GM18873 (cell line): ENCODE results near the gene LRRC51.

Source experiments
- ATAC-seq: cut with Tn5 transposase; IDR thresholded peaks from one replicate; pipeline ENCODE4 v1.9.1; 2021; ENCODE audit warnings: mild to moderate bottlenecking, moderate library complexity, moderate number of reproducible peaks; ENCODE audit not compliant: unreplicated experiment, low FRiP score

LRRC51 gene

DNA sequence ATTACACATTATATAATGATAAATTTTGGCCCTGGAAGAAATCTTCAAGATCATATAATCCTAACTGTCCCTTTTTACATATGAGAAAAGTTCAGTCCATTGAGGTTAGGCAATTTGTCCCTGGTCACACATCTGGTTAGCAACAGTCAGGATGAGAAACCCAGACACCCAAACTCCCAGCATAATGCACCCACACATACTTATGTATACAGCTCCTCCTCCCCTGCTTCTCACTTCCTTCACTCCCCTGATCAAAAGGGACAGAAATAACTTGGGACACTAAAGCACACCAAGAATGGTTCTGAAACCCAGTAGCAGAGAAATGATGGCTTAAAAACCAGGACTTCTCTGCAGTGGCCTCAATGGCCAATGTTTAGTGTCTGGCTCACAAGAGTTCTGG is 11.4 kb upstream of the LRRC51 start:
- ATAC-seq = no peak

GRCh38 chr11:72069787-72070251 is 10.8 kb upstream of the LRRC51 start:
- no peak for ATAC-seq

GRCh38 chr11:72070491-72070890 is 10.2 kb upstream of the LRRC51 start:
- no peak for ATAC-seq

GRCh38 chr11:72072348-72072747 is 8.3 kb upstream of the LRRC51 start:
- no peak for ATAC-seq

DNA sequence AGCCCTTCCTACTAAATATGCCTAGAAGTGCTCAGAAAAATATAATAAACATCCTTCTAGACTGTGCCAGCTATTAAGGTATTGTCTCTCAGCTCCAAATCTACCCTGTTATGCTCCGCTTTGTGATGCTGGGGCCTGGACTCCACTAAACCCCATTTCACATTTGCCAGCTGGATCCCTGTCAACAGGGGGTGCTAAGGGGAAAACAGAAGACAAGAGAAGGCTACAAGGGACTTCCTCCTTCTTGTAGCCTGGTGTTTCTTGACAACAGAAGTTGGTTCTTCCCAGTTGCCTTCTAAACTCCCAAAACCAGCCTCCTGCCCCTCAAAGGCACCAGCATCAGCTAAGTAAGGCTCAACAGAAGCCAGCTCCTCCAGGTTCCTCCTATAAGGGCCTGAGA is 5.5 kb upstream of the LRRC51 start:
- ATAC-seq = no peak

GRCh38 chr11:72075756-72076155 is 4.9 kb upstream of the LRRC51 start:
- no peak for ATAC-seq

DNA sequence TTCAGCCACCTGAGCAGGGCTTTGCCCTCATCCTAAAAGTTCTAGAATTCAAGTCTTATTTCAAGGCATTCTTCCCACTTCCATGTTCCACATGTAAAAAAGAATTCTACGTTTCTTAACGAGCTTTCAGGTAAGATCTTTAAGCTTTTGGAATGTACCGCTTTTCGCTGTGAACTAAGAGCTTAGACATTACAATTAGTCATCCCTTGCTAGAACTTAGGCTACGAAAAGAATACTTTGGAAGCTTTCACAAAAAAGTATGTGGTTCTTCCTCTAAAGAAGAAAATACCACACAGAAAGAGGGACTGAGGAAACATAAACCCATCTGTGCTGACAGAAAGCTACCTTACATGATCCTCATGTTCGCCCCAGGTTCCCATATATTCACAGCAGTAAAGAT is 2.2 kb upstream of the LRRC51 start:
- no peak for ATAC-seq

GRCh38 chr11:72079819-72080325 is 778 bp upstream of the LRRC51 start:
- ATAC-seq = no peak

DNA sequence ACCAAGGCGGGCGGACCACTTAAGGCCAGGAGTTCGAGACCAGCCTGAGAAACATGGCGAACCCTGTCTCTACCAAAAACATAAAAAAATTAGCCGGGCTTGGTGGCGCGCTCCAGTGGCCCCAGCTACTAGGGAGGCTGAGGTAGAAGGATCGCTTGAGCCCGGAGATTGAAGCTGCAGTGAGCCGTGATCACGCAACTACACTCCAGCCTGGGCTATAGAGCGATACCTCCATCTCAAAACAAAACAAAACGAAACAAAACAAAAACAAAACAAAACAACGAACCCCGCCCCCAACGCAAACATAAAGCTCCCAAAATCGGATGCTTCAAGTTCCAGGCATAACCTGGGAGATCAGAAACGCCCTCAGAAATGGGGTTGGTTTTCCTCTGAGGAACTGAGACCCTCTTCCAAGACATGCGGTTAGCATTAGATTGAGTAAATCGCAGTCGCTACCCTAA is 564 bp downstream of the LRRC51 start:
- ATAC-seq = no peak

- no peak for ATAC-seq
These were observed 1.3 kb downstream of the LRRC51 start for GRCh38 chr11:72081821-72082453.

- ATAC-seq = no peak
These were observed 2.8 kb downstream of the LRRC51 start for GRCh38 chr11:72083414-72083813.

DNA sequence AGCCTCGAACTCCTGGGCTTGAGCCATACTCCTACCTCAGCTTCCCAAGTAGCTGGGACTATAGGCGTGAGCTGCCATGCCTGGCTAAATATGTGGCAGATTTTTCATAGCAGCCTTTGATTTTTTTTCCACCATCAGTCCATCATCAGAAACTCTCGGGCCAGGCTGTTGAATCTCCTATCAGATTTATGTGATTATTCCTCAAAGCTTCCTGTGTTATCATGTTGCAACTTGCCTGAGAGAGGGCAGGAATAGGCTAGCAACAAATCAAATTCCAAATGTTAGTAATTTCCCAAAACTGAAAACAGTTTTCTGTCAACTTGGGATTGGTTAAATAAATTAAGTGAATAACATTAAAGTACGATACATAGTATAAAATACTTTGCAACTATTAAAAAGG is 3.4 kb downstream of the LRRC51 start:
- no peak for ATAC-seq

- no peak for ATAC-seq
These were observed 4.3 kb downstream of the LRRC51 start for GRCh38 chr11:72084965-72085364.

DNA sequence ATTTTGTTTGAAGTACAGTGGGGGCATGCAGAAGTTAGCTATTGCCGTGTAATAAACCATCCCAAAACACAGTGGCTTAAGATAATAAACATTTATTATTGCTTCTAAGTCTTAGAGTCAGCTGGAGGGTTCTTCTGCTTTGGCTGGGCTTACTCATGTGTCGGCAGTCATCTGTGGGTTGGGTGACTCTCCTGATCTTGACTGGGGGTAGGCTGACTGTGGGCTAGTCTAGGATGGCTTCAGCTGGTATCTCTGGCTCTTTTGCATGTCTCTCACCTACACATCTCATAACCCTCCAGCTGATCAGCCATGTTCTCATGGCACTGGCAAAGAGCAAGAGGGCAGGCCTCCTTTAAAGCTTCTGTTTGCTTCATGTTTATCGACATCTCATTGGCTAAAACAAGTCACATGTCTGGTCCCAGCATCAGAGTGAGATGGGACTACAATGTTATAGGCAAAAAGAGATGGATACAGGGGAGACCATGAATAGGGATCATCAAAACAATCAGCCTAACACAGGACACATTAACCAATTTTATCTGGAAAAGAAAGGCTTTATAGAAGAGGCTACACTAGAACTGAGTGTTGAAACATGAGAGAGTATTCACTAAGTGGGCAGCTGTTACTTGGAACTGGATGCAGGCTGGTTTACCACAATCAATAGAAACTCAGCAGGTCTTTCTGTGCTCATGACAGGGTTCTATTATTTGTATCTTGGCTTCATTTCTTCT is 5.1 kb downstream of the LRRC51 start:
- ATAC-seq = no peak

DNA sequence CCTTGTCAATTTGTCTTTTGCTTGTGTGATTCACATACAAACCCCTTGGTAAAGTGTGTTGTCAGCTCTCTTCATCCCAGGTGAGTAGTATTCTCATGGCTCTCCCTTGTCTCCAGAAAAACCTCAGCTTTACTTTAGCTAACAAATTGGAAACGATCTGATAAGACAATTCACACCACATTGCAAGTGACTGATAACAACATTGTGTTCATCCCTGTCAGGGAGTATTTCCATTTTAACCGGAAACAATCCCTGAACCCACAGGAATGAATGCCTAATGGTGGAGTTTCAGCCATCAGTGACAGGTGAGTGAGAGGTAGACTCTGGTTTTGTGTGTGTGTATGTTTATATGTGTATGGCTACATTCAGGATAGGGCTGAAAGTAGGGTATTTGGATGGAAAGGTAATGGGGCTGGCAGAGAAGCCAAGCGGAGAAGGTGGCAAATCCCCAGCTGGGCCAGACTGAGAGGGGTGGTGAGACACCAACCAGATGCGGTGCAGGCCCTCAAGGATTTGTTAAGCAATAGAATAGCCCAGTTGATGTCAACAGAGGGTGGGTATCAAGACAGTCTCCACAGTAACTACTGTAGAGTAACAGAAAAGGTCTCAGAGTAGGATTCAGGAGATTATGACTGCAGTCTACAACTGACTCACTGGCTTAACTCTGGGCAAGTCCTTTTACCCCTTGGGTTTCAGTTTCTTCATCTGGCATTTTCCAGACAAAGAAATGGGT is 7.6 kb downstream of the LRRC51 start:
- ATAC-seq = no peak

- ATAC-seq = no peak
These were observed 10.6 kb downstream of the LRRC51 start for GRCh38 chr11:72091292-72091691.

GRCh38 chr11:72098741-72099140 is 18.1 kb downstream of the LRRC51 start:
- ATAC-seq = no peak

GRCh38 chr11:72100009-72100408 is 19.4 kb downstream of the LRRC51 start:
- no peak for ATAC-seq

- ATAC-seq = no peak
These were observed 19.8 kb downstream of the LRRC51 start for GRCh38 chr11:72100462-72100861.

GRCh38 chr11:72102162-72102561 is 21.5 kb downstream of the LRRC51 start:
- ATAC-seq = no peak

GRCh38 chr11:72102631-72102945 is 21.9 kb downstream of the LRRC51 start:
- ATAC-seq = no peak
